D721Med (cell line): ENCODE results near the gene TMEM114.

ENCODE experiments used
- DNase-seq: peaks from one replicate; pipeline ENCODE4 v3.0.0; 2011; ENCODE audit warnings: low spot score; ENCODE audit not compliant: insufficient read length
- FAIRE-seq: peaks from 2 replicates; lab custom pipeline; 2011; peaks lifted over from hg19 to GRCh38; lab: Jason Lieb, UNC
- TF ChIP-seq, protein P1 (sequence below): IDR thresholded peaks from 2 replicates; pipeline ENCODE4 v1.5.1; 2012; ENCODE audit warnings: mild to moderate bottlenecking, control low read depth; ENCODE audit not compliant: insufficient read depth; ENCODE audit errors: missing control alignments

TMEM114 gene

DNA sequence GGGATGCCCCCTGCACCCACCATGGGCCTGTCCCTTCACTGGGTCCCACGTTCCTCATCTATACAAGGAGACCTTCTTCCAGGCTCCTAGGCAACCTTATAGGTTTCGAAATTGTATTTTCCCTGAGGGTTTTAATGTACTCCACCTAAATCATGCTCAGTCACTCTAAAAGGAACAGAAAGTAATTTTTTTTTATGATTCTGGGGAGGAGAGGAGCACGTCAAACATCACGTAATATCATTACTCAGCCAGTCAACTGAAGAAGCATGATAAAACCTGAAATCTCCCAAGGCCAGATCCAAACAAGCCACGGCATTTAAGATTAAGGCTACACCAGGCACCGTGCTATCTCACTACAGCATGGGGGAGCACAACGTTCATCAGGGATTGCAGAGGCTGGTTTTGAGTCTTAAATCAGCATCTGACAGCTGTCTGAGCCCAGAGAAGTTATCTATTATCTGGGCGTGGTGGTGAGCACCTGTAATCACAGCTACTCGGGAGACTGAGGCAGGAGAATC, 3.9 kb upstream of the TMEM114 start:
- no peak for FAIRE-seq
- DNase-seq, result no peak
- TF ChIP-seq, protein P1, sequence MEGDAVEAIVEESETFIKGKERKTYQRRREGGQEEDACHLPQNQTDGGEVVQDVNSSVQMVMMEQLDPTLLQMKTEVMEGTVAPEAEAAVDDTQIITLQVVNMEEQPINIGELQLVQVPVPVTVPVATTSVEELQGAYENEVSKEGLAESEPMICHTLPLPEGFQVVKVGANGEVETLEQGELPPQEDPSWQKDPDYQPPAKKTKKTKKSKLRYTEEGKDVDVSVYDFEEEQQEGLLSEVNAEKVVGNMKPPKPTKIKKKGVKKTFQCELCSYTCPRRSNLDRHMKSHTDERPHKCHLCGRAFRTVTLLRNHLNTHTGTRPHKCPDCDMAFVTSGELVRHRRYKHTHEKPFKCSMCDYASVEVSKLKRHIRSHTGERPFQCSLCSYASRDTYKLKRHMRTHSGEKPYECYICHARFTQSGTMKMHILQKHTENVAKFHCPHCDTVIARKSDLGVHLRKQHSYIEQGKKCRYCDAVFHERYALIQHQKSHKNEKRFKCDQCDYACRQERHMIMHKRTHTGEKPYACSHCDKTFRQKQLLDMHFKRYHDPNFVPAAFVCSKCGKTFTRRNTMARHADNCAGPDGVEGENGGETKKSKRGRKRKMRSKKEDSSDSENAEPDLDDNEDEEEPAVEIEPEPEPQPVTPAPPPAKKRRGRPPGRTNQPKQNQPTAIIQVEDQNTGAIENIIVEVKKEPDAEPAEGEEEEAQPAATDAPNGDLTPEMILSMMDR, result no peak

GRCh38 chr16:8591451-8591850, 1.1 kb upstream of the TMEM114 start:
- no peak for FAIRE-seq
- TF ChIP-seq, protein P1, result no peak
- DNase-seq, result no peak

DNA sequence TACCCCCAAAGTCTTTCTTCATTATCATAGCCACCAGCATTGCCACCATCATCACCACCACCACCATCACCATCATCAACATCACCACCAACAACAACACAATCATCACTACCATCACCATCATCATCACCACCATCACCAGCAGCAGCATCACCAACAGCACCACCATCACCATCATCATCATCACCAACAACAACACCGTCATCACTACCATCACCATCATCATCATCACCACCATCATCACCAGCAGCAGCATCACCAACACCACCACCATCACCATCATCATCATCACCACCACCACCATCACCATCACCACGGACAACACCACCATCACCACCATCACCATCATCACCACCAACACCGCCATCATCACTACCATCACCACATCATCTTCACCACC, 500 bp upstream of the TMEM114 start:
- no peak for FAIRE-seq
- DNase-seq, result no peak
- TF ChIP-seq, protein P1, result no peak

DNA sequence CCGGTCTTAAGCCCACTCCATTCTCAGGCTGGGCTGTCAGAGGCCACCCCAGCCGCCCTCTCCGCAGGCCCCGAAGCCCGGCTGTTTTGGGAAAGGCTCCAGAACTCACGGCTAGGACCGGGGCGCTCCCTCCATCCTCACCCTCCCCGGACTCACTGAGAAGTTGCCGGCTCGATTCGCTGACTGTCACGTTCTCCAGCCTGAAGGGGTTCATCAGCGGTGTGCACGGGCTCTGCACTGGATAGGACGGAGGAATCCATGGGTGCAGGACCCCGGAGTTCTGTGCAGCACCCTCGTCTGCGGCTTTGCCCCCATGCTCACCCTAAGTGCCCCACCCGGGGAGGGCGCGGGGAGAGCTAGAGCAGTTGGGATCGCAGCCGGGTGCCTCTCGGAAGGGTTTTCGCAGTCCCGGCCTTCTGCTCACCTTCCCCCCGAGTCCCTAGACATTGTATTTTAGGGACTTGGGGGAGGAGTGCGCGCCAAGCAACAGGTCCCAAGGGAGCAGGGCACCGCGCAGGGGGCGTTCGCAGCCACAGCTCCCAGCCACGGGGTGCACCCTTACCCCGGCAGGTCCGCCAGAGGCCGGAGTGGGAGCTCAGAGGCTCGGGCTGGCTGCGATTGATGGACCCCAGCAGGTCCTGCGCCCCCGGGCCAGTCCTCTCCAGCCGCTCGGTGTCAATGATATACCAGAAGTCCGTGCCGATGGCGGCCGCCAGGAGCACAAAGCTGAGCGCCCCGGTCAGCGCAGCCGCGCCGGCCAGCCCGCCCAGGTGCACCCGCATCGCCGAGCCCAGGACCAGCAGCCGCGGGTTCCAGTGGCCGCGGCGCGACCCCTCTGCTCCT, 1.0 kb downstream of the TMEM114 start:
- DNase-seq (no peak), FAIRE-seq (no peak)
- TF ChIP-seq, protein P1, result no peak

GRCh38 chr16:8588682-8589056, 1.6 kb downstream of the TMEM114 start:
- DNase-seq (no peak), FAIRE-seq (no peak)
- TF ChIP-seq, protein P1, result no peak

DNA sequence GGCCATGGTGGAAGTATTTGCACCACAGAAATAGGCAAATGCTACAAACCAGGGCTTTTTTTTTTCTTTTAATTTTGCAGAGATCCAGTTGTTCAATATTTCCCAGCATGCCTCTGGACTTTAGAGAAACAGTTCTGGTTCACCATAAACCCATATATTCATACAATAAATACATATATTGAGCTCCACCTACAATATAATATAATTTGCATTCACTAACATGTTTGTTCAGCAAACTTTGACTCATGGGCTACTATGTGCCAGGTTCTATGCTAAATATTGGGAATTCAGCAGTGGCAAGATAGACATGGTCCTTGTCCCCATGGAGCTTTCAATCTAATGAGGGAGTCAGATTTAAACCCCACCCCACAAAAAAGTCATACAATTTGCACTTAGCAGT, 3.2 kb downstream of the TMEM114 start:
- TF ChIP-seq, protein P1, result no peak
- no peak for FAIRE-seq
- DNase-seq, result no peak

DNA sequence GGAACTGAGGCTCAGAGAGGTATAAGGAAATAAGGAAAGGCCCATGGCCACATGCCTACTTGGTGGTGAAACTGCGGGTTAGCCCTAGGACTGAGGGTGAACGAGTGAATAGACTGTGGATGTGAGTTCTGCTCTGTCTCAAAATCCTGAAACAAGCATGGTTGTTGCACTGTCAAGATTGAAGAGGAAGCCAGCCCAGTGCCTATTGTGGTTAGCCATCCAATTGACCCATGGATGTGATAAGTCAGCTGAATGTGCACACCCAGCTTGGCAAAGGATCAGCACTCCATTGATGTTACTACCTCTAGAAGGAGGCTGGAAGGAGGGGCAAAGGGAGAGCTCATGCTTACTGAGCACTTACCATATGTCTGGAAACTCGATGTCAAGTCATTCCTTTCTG, 4.5 kb downstream of the TMEM114 start:
- TF ChIP-seq, protein P1, result no peak
- no peak for FAIRE-seq
- DNase-seq, result no peak
